Measurements from ENCODE around the gene NCAM1. TPM values are rescaled to one million over a fixed set of nuclear protein-coding genes. Genes with fewer than 3 reads are reported as not detected.

NCAM1 gene
- total RNA-seq, 1 donor from 2014 or later: 3.9 TPM

DNA sequence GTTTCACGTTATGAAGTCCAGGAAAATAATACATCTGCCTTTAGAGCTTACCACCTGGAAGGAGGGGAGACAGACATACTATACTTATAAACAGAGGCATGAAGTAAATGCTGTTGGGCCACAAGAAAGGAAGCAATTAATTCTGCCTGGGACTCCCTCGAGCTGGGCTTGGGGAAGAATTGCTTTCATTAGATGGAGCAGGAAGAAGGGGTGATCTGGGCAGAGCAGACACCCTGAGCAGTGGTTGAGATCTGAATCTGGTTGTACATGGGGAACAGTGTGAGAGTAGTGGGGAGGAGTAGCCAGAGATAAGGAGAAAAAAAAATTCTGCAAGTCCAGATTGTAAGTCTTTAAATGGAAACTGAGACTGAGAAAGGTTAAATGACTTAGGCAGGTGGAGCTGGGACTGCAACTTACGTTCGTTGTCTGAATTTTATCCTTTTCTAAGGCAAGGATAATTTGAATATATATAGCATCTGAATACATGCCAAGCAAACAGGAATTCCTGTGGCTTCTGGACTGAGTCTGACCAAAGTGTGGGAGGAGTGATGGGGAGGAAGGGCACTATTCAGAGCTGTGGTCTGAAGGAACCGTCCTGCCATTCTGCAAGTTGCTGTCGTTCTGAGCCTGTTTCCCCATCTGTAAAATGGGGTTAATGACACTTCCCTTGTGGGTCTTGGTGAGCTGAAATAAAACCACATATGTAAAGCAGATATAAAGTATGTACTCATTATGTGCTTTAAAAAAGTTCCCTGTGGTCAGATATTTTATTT is 7.9 kb downstream of the NCAM1 start:
- peak; percentile 7 for DNase-seq (ENCODE audit: low read depth)

DNA sequence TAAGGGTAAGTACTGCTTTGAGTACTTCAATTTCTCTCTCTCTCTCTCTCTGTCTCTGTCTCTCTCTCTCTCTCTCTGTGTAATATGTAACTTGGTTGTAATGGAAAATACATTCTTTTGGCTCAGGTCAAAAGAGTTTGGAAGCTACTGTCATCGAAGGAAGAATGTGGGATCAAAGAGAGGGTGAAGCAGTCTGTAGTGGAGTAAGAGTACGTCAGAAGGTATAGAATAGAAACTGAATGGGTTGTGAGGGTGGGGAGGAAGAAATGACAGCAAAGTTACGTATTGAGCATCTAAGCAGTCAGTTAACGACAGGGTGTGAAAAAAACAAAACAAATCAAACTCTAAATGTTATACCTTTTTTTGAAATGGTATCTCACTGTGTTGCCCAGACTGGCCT is 10.0 kb downstream of the NCAM1 start:
- no peak for DNase-seq (ENCODE audit: low read depth)

DNA sequence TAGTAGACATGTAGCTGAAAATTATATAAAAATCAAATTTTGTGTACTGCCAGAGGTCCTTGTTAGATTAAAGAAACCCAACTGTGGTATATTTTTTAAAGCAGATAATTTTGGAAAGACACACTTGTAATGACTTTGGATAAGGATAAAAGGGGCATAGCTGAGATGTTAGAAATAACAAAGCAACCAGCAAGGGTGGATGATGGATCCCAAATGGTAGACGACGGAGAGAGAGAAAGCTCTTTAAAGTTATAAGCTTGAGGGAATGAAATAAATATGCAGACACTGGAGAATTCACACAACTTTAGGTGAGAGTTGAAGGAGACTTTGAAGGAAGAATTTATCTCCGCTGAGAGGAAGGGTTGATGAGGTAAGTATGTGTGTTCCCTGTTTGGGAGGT is 10.6 kb downstream of the NCAM1 start:
- no peak for DNase-seq (ENCODE audit: low read depth)

DNA sequence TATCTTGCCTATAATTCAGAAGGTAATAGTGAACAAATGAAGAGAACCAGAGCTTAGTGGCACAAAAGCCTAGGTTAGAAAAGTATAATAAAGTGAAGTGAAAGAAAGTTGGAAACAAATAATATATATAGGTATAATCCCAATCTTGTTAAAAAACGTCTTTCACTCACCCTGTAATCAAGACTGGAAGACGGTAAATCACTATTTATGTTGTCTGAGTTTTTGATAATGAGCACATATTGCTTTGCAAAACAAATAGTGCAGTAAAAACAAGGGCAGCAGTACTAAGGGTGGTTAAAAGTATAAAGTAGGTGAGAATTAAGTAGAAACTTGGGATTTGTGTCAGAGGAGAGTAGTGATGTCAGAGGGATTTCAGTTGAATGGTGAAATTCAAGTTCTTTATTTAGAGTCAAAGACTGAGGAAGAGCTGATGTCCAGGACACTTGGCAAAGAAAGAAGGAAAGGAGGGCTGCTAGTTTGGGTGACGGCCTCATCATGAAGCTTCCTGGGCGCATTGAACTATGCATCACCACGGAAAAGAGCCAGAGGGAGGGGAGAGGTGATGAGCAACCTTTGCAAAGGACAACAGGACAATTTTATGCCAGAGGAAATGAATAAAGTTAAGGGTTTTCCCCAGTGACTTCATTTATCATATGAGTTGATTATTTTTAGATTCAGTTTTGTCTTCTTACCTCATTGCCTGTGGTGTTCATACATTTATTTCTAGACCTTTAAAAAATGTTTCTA is 11.4 kb downstream of the NCAM1 start:
- no peak for DNase-seq (ENCODE audit: low read depth)

DNA sequence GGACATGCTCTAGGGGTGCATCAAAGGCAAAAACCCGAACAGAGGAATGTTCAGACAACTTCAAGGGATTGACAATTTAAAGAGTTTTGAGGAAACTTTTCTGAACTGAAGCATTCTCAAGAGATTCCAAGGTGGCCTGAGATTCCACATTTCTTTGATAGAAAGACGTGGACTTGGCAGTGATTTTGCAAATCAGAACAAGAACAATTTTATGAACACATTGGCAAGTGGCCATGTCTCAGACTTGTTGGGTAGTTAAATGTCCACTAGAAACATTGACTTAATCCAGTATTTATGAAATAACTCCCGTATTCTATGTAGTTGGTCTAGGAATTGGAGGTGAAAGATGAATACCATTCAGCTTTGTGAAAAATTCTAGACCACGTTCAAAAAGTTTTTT is 13.8 kb downstream of the NCAM1 start:
- no peak for DNase-seq (ENCODE audit: low read depth)

DNA sequence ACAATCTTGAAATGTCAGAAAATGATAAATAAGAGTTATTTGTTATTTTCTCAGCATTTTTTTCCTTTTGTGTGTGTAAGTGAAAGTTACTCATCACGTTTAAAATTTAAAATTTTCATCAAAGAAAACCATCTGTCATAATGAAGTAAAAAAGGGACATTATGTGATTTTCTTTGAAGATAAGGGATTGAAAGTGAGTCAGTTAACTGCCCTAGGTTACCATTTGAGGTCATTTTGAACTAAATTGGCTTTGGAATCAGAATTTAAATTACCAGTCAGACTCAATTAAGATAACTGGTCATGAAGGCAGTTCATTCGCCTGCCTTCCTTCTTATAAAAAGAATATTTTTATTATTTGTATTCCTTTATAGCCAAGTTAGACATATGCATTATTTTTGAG is 14.3 kb downstream of the NCAM1 start:
- DNase-seq (ENCODE audit: low read depth): no peak

DNA sequence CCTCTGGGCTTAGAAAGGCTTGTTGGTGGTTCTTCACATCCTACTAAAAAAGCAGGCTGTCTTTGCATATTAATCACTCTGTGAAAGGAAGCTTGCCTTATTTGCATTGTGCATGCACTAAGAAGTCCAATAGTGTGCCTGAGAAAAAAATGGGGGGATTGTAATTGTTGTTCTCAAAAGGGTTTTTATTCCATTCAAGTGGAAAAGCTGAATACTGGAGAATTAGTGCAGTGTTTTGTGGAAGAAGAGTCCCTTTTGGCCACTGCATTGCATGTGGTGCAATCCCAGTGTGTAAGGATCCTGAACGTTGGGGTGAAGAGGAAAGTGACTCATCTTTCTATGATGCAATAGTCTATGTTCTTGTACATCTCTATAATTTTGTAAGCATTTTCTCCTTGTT is 16.5 kb downstream of the NCAM1 start:
- DNase-seq (ENCODE audit: low read depth): peak; percentile 33

DNA sequence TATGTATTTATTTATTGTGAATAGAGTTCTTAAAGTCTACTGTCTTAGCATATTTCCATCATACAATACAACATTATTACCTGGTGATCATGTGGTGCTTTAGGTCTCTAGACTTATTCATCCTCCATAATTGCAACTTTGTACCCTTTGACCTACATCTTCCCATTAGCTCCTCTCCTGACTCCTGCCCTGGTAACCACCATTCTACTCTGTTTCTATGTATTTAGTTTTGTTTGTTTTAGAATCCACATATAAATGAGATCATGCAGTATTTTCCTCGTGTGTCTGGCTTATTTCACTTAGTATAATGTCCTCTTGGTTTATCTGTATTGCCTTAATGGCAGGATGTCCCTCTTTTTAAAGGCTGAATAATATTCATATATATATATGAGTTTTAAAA is 22.7 kb downstream of the NCAM1 start:
- no peak for DNase-seq (ENCODE audit: low read depth)

DNA sequence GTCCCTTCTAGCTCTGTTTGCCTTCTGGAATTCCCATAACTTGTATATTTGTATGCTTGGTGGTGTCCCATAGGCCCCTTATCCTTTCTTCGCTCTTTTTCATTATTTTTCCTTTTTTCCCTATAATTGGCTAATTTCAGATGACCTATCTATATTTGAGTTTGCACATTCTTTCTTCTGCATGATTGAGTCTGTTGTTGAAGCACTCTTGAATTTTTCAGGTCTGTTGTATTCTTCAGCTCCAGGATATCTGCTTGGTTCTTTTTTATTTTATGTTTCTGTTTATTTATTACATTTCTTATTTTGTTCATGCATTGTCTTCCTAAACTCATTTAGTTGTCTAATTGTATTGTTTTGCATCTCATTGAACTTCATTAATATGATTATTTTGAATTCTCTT is 28.0 kb downstream of the NCAM1 start:
- DNase-seq (ENCODE audit: low read depth): no peak

DNA sequence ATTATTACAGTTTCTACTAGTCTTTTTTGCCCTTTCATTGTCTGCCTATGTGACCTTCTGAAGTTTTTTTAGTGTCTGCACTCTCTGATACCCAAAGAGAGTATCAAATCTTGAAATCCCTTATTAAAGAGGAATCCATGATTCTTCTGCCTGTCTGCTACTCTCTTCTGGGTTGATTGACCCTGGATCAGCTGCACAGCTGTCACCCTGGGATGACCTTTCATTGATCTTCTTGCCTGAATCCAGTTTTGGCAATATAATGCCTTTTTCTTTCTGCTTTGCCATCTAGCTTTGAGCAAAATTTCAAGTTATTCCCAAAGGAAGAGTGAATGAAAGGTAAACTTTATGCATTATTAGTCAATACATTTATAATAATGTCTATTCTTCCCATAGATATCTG is 32.6 kb downstream of the NCAM1 start:
- no peak for DNase-seq (ENCODE audit: low read depth)

DNA sequence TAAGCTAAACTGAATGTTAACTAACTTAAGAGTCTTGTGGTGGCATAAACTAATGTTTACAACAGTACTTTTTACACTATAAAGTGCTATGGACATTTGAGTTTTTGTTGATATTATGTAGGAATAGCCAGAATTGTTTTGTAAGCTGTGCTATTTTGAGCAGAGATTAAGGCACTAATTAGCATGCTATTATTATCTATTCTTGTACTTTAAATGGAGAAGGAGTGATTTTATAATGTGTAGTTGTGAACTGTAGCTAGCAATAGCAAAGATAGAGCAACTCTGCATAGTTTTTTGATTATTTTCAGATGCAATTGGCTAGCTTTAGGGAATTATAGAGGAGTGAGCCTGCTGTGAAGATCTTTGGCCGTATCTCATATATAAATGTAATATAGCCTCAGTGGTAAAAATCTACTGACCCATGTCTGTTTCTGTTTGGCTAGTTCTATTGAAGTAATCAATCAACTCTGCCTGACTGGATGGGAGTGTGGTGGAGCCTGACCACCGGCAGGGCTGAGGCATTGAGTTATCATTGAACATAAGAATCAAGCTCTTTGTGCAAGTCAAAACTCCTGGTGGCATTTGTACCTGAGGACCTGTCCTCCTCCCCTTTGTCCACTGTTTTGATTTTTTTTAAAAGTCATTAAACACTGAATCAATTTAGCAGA is 34.3 kb downstream of the NCAM1 start:
- DNase-seq (ENCODE audit: low read depth): no peak

DNA sequence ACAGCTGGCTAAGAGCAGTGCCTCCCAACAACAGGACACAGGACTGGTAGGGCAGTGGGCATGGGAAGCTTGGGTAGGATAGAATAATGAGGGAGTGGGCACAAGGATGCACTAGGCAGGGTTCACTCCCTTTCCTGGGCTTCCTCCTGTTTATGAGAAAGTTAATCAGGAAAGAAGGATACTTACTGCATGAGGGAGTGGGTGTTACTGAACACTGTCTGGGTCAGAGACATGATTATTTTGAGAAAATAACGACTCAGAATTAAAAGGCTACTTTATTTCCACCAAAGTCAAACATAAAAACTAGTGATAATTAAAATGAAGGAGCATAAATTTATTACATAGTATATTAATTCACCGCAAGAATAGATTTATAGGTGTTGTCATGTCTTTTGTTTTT is 35.8 kb downstream of the NCAM1 start:
- DNase-seq (ENCODE audit: low read depth): no peak

DNA sequence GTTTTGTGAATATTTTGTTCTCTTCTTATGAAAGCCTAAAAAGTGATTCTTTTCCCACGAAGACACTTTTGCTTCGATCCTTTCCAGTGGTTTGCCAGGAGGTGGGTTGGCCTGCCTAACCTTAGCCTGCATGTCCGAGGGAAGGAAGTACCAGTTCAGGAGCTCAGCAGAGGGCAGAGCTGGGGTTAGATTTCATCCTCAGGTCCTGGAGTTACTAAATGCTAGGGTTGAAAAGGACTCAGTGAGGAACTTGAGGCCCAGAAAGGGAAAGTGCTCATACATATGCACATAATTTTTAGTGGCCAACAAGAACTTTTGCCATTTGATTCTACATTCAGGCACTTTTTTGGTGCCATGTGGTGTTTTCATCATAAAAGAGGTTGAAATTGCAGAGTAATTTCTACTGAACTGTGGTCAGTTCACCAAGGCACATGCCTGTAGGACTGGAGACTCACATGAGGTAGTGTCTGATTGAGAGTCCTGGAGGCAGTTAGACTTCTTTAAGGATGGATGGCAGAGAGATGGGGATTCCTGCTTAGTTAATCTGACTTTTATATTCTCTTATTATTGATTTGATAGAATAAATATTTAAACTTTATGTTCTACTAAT is 36.7 kb downstream of the NCAM1 start:
- DNase-seq (ENCODE audit: low read depth): no peak

DNA sequence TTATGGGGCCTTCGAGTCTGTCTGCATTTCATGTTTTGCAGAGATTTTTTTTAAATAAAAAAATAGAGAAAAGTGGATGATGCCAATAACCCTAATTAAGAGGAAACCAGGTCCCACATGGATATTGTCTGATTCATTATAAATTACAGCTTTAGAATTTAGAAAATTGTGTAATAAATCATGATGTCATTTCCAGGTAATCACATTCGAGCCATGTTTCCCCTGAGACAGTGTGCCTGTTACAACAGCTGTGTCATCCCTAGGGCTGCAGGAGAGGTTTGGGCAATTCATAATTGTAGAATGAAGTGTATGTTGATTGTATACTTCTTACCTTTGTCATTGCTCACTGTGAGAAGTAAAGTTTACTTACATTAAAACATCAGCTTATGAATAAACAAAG is 38.3 kb downstream of the NCAM1 start:
- DNase-seq (ENCODE audit: low read depth): no peak

DNA sequence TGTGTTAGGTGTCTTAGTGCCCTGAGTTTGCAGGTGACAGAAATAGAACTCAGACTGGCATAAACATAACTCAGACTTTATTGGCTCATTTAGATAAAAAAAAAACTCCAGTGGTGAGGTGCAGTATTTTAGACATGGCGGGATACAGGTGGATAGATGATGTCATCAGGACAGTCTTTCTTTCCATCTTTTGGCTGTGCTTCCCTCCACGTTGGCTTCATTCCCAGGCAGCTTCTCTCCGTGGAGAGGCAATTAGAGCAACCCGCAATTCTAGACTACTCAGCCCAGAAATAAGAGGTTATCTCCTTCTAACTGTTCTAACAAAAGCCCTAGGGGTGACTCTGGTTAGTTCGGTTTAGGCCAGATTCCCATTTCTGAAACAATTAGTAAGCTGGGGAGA is 40.5 kb downstream of the NCAM1 start:
- DNase-seq (ENCODE audit: low read depth): no peak

DNA sequence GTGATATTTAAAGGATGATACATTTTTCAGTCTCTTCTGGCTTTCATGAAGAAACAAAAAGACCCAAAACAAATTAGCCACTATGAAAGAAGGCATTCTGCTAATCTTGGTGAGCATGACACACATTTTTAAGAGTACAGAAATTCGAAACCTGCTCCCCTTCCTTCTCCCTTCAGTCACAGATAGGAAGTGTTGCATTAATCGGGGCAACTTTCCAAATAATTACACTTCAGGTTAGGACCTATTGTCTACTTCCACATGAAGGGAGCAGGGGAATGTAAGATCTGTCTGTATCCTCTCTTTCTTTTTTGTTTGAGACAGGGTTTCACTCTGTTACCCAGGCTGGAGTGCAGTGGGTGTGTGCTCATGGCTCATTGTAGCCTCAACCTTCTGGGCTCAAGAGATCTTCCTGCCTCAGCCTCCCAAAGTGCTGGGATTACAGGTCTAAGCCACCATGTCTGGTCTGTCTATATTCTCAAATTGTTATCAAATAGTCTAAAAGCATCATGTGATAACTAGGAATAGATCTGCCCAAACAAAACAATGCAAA is 45.8 kb downstream of the NCAM1 start:
- no peak for DNase-seq (ENCODE audit: low read depth)

DNA sequence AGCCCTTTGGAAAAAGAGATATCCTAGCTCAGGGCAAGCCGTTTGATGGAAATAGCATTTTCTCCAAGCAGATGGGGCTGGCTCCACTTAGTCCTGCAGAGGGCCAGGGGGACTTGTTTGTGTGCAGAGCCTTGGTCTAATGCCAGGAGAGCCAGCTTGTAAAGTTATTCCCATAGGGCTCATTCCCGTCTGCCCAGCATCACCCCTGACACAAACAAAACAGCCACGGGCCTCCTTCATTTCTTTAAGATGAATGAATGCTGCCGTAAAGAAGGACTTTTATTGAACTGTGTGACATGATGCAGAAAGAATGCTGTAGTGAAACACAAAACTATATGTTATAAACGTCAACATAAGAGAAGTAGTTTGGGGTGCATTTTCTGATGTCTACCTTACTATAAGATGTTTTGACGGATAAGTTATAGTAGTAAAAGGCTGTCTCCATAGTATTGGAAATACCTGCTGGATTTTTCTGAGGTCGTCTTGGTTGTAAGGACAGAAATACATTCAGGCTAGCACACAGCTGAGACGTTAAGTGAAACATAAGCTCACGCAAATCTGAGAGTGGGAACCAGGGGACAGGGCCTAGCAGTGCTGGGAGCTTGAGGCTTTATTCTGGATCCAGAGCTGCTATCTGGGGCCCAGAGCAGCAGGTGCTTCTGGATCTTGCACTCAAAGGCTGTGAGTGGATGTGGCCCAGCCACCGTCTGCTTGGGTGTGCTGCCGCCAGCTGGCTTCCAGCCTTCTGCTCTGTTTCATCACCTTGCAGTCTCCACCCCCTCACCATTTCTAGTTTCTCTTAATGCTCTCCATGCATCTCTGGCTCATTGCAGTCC is 53.3 kb downstream of the NCAM1 start:
- DNase-seq (ENCODE audit: low read depth): no peak

DNA sequence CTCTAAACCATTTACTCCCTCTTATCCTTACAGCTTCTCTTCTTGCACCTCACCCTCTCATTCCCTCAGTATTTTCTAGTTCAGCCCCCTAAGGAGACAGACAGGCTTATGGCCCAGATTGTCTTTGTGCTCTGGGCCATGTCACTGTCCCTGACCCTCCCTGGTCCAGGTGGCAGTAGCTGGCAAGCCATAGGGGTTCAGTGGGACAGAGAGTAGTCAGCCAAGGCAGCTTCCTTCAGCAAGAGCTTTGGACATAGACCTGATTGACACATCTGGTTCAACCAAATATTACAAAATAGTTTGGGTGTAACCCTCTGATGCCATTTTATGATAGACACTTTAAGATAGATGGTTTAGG is 53.9 kb downstream of the NCAM1 start:
- DNase-seq (ENCODE audit: low read depth): no peak

DNA sequence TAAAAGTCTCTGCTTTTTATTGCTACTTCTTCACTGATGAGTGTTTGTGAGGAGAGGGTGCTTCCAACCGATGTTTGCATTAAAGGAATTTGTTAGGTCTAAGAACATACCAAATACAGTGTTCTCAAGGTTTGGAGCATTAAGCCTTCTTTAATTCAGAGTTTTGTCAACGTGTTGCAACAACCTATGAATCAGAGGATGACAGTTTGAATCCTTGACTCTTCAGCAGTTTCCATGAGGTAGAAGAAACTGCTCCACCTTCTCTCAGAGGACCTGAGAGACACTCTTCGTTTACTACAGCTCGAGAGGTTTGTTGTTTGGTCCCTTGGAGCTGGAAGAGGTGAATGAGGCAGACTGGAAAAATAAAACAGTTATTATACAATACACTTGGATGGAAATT is 55.7 kb downstream of the NCAM1 start:
- DNase-seq (ENCODE audit: low read depth): no peak

DNA sequence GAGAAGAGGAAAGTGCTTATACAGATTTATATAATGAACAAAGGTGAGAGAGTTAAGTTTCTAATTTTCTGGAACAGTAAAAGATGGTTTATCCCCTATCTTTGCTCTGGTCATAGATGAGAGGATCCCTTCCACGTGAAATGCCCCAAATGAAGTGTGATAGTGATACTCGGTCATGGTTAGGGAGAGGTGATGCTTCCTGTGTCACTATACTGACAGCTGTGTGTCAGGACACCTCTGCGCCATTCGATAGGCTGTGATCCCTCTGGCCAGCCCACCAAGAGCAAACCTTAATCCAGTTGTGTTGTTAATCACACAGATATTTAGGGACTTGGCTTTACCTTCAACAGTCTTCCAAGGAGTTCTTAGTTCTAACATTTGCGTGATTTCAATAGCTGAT is 57.7 kb downstream of the NCAM1 start:
- no peak for DNase-seq (ENCODE audit: low read depth)

DNA sequence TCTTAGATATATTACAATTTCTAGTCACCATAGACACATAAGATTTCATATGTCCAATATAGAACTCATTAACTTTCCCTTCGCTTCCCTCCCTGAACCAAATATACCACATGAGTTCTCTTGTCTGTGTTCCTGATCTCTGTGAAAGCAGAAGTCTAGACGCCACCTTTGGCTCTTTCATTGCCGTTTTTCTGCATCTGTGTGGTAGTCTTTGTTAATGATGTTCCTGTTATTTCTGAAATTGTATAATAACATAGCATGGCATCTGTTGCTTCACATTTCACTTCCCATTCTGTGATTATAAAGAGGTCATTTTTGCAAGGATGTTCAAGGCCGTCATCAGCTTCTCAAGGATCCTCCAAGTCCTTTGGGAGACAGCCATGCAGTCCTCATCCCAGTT is 58.5 kb downstream of the NCAM1 start:
- no peak for DNase-seq (ENCODE audit: low read depth)

DNA sequence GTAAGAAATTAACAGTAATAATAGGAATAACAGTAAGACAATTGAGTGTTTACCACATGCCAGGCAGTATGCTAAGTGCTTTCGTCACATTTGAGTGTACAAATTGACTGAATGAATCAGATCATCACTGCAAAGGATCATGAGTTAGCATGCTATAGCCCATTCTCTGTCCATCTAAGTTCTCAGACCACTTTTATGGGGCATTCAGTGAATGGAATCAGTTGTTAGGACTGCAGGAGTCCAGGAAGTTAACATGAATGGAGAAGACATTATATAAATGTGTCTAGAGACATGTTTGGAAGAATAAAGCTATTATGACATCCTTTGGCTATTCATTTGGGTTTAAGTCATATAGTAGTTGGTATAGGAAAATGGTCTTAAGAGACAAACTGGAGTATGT is 59.9 kb downstream of the NCAM1 start:
- DNase-seq (ENCODE audit: low read depth): no peak

Measured in renal cortical epithelial cell (primary cell).